Skeletal muscle cell (primary cell): ENCODE data around the gene LRRC25.

Experiments
- DNase-seq: peaks from one replicate; pipeline ENCODE4 v3.0.0-alpha.2; 2010; ENCODE audit warnings: low read depth
- H3K4me3 ChIP-seq: 2 replicates; pipeline ENCODE4 v1.5.1; 2011; ENCODE audit warnings: low read depth, mild to moderate bottlenecking, control low read depth, low read length, moderate library complexity

LRRC25 gene

GRCh38 chr19:18426416-18426767, 29.0 kb upstream of the LRRC25 start:
- no peak overlapping the region for H3K4me3 ChIP-seq
- no peak for DNase-seq

- no peak for DNase-seq
- no peak overlapping the region for H3K4me3 ChIP-seq
Observed at GRCh38 chr19:18425515-18426415, 28.3 kb upstream of the LRRC25 start.

DNA sequence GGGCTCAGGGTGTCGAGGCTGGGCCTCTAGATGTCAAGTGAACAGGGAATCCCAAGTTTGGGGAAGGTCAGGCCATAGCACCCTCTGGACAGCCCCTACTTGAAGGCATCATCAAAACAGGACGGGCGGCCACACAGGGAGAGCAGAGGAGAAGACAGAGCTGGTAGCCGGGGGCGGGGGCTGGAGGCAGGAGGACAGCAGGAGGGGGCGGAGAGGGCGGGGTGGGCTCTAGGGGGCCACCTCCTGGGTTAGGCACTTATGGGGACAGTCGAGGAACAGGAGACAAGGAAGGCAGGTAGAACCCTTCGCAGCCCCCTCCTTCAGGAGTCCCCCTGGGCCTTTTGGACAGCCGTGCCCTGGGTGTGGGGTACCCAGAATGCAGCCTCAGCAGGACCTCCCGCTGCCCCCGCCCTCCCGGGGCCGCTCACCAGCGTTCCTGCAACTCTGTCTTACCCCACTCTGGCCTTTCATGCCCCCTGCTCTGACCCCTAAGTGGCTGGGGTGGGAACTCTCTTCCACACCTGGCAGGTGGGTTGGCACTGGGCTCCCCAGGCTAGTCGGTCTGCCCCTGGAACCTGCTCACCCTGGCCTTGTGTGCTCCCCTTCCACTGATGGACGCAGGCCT, 27.6 kb upstream of the LRRC25 start:
- H3K4me3 ChIP-seq = no peak overlapping the region
- no peak for DNase-seq

DNA sequence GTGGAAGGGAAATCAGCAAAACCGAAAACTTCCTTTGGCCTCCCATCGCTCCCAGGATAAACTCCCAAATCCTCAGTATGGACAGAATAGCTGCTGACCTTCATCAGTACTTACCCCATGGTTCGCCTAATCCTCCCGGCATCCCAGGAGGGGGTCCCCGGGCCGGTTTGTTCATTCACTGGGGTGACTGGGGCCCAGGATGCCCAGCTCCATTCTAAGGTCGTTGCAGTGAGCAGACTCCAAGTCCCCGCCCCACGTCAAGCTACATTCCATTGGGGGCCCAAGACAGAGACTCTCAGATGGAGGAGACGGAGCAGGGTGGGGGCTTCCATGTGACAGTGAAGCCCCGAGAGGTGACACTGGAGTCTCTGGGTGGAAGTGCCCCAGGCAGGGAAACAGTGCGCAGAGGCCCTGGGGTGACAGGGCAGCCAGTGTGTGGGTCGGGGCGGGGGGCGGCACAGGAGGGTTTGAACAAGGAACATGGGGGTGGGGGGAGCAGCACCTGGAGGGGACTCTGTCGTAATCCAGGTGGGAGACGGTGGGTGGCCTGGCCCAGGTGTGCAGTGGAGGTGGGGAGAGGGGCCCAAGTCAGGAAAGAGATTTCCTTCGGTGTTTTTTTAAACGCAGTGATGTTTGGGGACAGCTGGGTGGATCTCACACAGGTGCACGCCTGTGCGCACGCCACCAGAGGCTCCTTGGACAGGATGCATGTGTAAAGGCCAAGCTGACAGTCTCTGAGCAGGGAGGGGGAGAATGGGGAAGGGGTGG, 26.9 kb upstream of the LRRC25 start:
- DNase-seq = no peak
- H3K4me3 ChIP-seq = no peak overlapping the region

DNA sequence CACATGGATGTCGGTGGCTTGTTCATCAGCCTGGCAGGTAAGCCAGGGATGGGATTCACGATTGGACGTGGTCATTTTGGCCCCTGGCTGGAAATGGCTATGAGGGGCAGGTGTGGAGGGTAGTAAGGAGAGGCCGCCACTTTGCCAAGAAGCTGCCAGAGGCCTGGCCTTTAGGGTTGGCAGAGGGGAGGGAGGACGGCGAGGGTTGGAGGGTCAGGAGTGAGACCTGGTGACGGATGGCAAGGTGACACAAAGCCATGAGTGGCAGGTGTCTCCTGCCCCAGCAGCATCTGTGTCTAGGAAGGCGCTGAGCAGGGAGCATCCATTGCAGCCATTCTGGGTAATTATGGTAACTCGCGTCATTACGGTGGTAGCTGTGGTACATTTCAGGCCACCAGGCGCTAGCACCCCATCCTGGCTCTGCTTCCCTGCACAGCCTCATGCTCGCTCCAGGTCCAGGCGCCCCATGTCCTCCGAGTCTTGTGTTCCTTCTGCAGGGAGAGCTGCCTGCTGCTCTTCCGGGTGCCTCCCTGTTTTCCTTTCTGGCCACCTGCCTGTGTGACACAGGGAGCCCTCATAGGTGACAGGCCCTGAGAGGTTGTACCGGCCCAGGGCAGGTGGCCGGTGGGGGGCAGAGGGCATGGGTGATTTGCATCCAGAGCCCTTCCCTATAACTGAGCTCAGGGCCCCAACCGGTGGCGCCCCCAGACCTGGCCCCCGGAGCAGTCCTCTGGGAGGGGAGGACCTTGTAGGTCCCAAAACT, 26.0 kb upstream of the LRRC25 start:
- no peak for DNase-seq
- H3K4me3 ChIP-seq = no peak overlapping the region

DNA sequence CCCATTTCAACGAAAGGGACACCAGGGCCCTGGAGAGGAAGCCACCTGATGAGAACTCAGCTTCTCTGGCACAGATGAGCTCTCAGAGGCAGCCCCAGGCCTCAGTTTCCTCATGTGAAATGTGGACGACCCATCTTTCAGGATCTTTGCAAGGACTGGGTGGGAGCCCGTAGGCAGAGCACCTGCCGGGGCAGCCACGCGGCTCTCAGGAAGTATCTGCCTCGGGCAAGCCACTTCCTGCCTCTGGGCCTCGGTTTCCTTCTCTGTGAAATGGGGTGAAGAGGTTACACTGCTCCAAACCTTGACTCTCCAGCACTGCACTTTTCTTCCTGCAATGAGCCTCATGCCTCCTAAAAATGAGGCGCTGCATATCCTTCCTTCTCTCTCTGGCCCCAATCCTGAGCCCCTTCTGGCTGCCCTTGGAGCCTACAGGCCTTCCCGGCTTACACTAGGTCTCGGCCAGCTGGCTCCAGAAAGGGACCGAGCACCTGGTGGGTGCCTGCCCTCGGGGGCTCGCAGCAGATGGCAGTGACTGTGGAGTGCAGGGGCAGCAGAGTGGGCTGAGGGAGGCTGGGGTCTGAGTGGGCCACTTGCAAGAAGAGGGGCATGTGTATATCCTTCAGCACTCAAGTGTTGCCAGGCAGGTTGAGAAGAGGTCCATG, 25.2 kb upstream of the LRRC25 start:
- H3K4me3 ChIP-seq = no peak overlapping the region
- DNase-seq = no peak

DNA sequence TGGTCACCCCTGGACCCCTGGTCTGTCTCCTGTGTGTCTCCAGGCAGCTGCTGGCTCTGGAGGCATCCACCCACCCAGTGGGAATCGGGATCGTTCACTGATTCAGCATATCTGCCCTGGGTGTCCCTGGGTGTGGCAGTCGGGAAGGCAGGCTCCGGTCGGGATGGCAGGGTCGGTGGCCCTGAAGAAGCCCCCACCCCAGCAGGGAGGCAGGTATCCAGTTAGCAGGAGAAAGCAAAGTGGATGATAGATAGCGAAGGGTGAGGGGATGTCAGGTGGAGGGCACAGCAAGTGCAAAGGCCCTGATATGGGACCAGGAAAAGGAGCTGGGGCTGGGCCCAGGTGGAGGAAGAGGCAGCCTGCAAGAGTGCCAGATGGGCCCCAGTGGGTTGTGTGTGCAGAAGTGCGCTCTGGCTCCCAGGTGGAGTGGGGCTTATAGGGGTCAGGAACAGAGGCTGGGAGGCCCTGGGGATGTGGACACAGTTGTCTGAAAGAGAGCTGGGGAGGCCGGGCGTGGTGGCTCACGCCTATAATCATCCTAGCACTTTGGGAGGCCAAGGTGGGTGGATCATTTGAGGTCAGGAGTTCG, 24.0 kb upstream of the LRRC25 start:
- no peak for DNase-seq
- peak overlapping the region; percentile 71 for H3K4me3 ChIP-seq

GRCh38 chr19:18420930-18421329, 23.5 kb upstream of the LRRC25 start:
- no peak for DNase-seq
- peak overlapping the region; percentile 71 for H3K4me3 ChIP-seq

- DNase-seq = no peak
- H3K4me3 ChIP-seq = peak overlapping the region; percentile 71
Observed at GRCh38 chr19:18419699-18420460, 22.5 kb upstream of the LRRC25 start.

GRCh38 chr19:18419195-18419698, 21.8 kb upstream of the LRRC25 start, which contains the start of gene SSBP4:
SSBP4 (plus strand) TSS chr19:18419398; CDS start chr19:18419649, 251 bp downstream.
- no peak for DNase-seq

DNA sequence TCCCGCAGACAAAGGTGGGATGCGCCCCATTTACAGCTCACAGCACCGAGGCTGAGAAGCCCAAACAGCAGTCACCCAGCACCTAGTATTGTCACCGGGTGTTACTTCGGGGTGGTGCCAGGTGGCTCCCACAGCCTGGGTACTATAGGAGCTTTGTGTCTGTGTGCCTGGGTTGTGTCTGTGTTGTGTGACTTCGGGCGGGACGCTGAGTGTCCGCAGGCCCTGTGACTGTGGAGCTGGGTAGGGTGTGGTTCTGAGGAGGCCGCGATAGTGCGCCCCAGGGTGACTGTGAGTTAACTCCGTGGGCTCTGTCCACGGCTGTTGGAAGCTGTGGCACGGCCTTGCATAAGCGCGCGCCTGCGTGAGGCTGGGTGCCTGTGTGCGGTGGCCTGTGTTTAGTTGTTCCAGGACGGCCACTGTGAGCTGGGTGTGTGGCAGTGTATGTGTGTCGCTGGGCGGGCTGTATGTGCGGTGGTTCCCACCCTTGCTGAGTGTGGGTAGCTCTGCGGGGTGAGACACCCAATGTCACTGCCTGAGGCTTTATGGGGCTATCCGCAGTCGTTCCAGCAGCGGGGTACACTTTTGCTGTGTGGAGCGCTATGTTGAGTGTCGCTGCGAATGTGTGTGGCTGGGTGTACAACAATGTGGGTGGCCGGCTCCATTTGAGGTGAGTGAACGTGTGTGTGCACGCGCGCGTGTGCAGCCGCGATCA, 21.2 kb upstream of the LRRC25 start:
- no peak for DNase-seq
- peak overlapping the region; percentile 71 for H3K4me3 ChIP-seq

More at GRCh38 chr19:18419195-18419698, 21.8 kb upstream of the LRRC25 start, which contains the start of gene SSBP4:
- peak within 1 kb of the TSS; percentile 71 for H3K4me3 ChIP-seq

GRCh38 chr19:18418029-18418482, 20.6 kb upstream of the LRRC25 start:
- no peak for DNase-seq
- peak overlapping the region; percentile 7 for H3K4me3 ChIP-seq

DNA sequence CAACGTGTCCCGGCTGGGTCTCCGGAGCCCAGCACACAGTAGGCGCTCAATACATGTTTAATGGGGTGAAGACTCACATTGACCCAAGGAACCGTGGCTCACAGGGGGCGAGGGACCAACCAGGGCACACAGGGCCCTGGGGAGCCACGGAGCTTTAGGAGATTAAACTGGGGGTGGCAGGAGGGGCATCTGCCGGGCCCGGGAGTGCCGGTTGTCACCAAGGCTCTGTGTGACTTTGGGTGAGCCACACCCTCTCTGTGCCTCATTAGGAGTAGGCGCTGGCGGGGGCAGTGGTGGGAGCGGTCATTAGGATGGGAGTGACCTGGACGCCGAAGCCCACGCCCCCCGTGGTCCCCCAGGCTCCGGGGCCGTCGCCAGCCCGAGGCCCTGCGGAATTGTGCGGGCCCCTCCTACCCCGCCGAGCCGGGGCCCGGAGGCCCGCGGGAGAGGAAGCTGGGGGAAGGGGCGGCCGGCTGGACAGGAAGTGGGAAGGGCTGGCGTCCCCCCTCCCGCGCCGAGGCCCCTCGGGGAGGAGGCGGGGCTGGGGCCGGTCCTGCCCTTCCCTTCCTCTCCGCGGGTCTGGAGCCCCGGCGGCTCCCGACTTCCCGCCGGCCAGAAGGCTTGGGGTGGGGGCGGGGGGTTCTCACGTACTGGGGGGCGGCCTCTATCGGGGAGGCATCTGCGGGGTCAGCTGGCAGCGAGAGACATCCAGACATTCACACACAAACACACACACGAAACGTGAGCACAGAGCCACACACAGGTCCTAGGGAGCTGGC, 20.0 kb upstream of the LRRC25 start:
- DNase-seq = peak; percentile 59
- peak overlapping the region; percentile 40 for H3K4me3 ChIP-seq

- H3K4me3 ChIP-seq = peak overlapping the region; percentile 40
- DNase-seq = peak; percentile 43
Observed at GRCh38 chr19:18416778-18417249, 19.4 kb upstream of the LRRC25 start.

DNA sequence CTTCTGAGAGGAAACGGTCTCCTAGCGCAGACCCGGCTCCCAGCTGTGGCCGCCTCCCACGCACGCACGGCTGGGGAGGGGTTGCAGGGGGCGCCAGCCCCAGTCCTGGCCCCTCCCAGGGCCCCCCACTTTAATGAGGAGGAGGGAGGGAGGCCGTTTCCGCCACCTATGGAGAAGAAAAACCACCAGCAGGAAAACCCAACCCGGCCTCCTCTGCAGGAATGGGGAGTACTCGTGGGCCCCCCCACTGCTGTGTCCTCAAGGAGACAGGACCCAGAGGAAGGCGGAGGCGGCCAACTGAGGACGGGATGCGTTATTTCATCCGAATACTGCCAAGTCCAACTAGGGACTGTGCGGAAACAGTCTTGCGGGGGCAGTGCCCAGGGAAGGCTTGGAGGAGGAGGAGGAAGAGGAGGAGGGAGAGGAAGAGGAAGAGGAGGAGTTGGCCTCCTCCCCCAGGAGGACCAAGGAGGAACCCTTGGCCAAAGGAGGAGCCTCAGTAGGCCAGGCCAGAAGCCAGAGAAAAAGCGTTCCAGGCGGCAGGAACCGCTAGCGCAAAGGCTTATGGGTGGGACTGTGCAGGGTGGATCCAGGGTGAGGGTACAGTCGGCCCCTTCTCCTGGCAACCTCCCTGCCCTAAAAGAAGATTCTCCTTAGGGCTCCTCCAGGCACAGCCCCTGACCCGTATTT, 17.9 kb upstream of the LRRC25 start:
- peak overlapping the region; percentile 39 for H3K4me3 ChIP-seq
- peak; percentile 57 for DNase-seq
